HEK293 (cell line): ENCODE data around the gene CDK17.

Experiments
- CTCF ChIA-PET: fragments of 350-600 bp; formaldehyde crosslinking; extraction: SDS; loops from one replicate; lab custom pipeline; 2021; ENCODE audit warnings: antibody characterized with exemption; lab: Yijun Ruan, JAX
- POLR2A ChIA-PET: fragments of 300-600 bp; formaldehyde crosslinking; extraction: SDS; loops from one replicate; lab custom pipeline; 2020; ENCODE audit warnings: antibody characterized with exemption, inconsistent platforms; lab: Yijun Ruan, JAX
- H3K27ac ChIP-seq: fragments of 200-500 bp; sonication (Bioruptor generic); 2 replicates; pipeline ENCODE4 v1.5.1; 2014; ENCODE audit warnings: low read depth, low read length, control low read depth, inconsistent platforms; ENCODE audit errors: extremely low read depth
- H3K36me3 ChIP-seq, 2 experiments: fragments of 200-500 bp in 1 of 2; sonication (Bioruptor generic) in 1 of 2; 1 replicate in 1 of 2; 2 replicates in 1 of 2; pipeline ENCODE4 v1.5.1; 2014 to 2017; ENCODE audit warnings: inconsistent platforms in 2 of 2, low read length in 2 of 2; ENCODE audit not compliant: control insufficient read depth in 2 of 2, insufficient read depth in 1 of 2
- H3K4me1 ChIP-seq: fragments of 200-500 bp; sonication (Bioruptor generic); 2 replicates; pipeline ENCODE4 v1.5.1; 2014; ENCODE audit warnings: mild to moderate bottlenecking, low read length, inconsistent platforms; ENCODE audit not compliant: control insufficient read depth, insufficient read depth
- H3K4me3 ChIP-seq: 2 replicates; pipeline ENCODE4 v1.5.1; 2011; ENCODE audit warnings: low read depth, mild to moderate bottlenecking, control low read depth, low read length, moderate library complexity
- H3K9me3 ChIP-seq: fragments of 200-500 bp; sonication (Bioruptor generic); 2 replicates; pipeline ENCODE4 v1.5.1; 2014; ENCODE audit warnings: low read depth, low read length, inconsistent platforms; ENCODE audit not compliant: control insufficient read depth, insufficient read depth
- BCL11A ChIP-seq: fragments of 450-650 bp; formaldehyde crosslinking; IDR thresholded peaks from 2 replicates; pipeline ENCODE4 v1.5.1; 2016; ENCODE audit warnings: low read depth, missing biosample characterization, missing genetic modification characterization
- GLIS1 ChIP-seq: fragments of 450-650 bp; formaldehyde crosslinking; IDR thresholded peaks from 2 replicates; pipeline ENCODE4 v1.5.1; 2016; ENCODE audit warnings: missing biosample characterization, missing genetic modification characterization
- OSR2 ChIP-seq: fragments of 450-650 bp; formaldehyde crosslinking; IDR thresholded peaks from 2 replicates; pipeline ENCODE4 v1.5.1; 2016; ENCODE audit warnings: missing biosample characterization, missing genetic modification characterization
- SALL2 ChIP-seq: fragments of 450-650 bp; formaldehyde crosslinking; IDR thresholded peaks from 2 replicates; pipeline ENCODE4 v1.5.0; 2017; ENCODE audit warnings: missing biosample characterization, mild to moderate bottlenecking, missing genetic modification characterization, borderline replicate concordance
- SP2 ChIP-seq: fragments of 450-650 bp; formaldehyde crosslinking; IDR thresholded peaks from 2 replicates; pipeline ENCODE4 v1.5.1; 2016; ENCODE audit warnings: missing biosample characterization, missing genetic modification characterization
- SP3 ChIP-seq: fragments of 450-650 bp; formaldehyde crosslinking; IDR thresholded peaks from 2 replicates; pipeline ENCODE4 v1.5.1; 2016; ENCODE audit warnings: missing biosample characterization, missing genetic modification characterization
- ZFHX2 ChIP-seq: fragments of 450-650 bp; formaldehyde crosslinking; conservative IDR thresholded peaks from 2 replicates; pipeline ENCODE4 v1.5.1; 2016; ENCODE audit warnings: missing biosample characterization, missing genetic modification characterization
- ZNF2 ChIP-seq: fragments of 450-650 bp; formaldehyde crosslinking; IDR thresholded peaks from 2 replicates; pipeline ENCODE4 v1.5.1; 2016; ENCODE audit warnings: missing biosample characterization, missing genetic modification characterization
- ZNF23 ChIP-seq: fragments of 450-650 bp; formaldehyde crosslinking; IDR thresholded peaks from 2 replicates; pipeline ENCODE4 v1.5.1; 2016; ENCODE audit warnings: missing biosample characterization, missing genetic modification characterization, borderline replicate concordance
- ZNF266 ChIP-seq: fragments of 450-650 bp; formaldehyde crosslinking; IDR thresholded peaks from 2 replicates; pipeline ENCODE4 v1.5.1; 2016; ENCODE audit warnings: missing biosample characterization, missing genetic modification characterization, low read depth
- ZNF274 ChIP-seq, 2 experiments: fragments of 200-500 bp in 1 of 2; fragments of 450-650 bp in 1 of 2; sonication (Bioruptor generic) in 1 of 2; formaldehyde crosslinking in 1 of 2; IDR thresholded peaks; 2 replicates each; pipeline versions ENCODE4 v1.5.1 to v1.6.1; 2014 to 2016; ENCODE audit warnings: borderline replicate concordance in 1 of 2, inconsistent platforms in 1 of 2, low read length in 1 of 2, missing biosample characterization in 1 of 2, missing genetic modification characterization in 1 of 2
- ZNF394 ChIP-seq: fragments of 450-650 bp; formaldehyde crosslinking; IDR thresholded peaks from 2 replicates; pipeline ENCODE4 v1.5.1; 2016; ENCODE audit warnings: missing biosample characterization, missing genetic modification characterization, mild to moderate bottlenecking, moderate library complexity, borderline replicate concordance
- ZNF600 ChIP-seq: fragments of 450-650 bp; formaldehyde crosslinking; IDR thresholded peaks from 2 replicates; pipeline ENCODE4 v1.5.1; 2016; ENCODE audit warnings: missing biosample characterization, missing genetic modification characterization
- ZNF707 ChIP-seq: fragments of 450-650 bp; formaldehyde crosslinking; IDR thresholded peaks from 2 replicates; pipeline ENCODE4 v1.5.1; 2016; ENCODE audit warnings: missing biosample characterization, missing genetic modification characterization
- ZNF776 ChIP-seq: fragments of 450-650 bp; formaldehyde crosslinking; IDR thresholded peaks from 2 replicates; pipeline ENCODE4 v1.5.0; 2017; ENCODE audit warnings: missing biosample characterization, missing genetic modification characterization, borderline replicate concordance
- ZSCAN16 ChIP-seq: fragments of 450-650 bp; formaldehyde crosslinking; IDR thresholded peaks from 2 replicates; pipeline ENCODE4 v1.5.1; 2016; ENCODE audit warnings: missing biosample characterization, missing genetic modification characterization
- TF ChIP-seq, protein P1 (sequence below): fragments of 450-650 bp; formaldehyde crosslinking; IDR thresholded peaks from 2 replicates; pipeline ENCODE4 v1.5.1; 2017; ENCODE audit warnings: missing biosample characterization, missing genetic modification characterization
- TF ChIP-seq, protein P2 (sequence below): fragments of 450-650 bp; formaldehyde crosslinking; IDR thresholded peaks from 2 replicates; pipeline ENCODE4 v1.5.1; 2017; ENCODE audit warnings: missing biosample characterization, missing genetic modification characterization
- TF ChIP-seq, protein P3 (sequence below): fragments of 450-650 bp; formaldehyde crosslinking; IDR thresholded peaks from 2 replicates; pipeline ENCODE4 v1.5.1; 2016; ENCODE audit warnings: missing biosample characterization, missing genetic modification characterization
- TF ChIP-seq, protein P4 (sequence below): fragments of 450-650 bp; formaldehyde crosslinking; IDR thresholded peaks from 2 replicates; pipeline ENCODE4 v1.5.1; 2017; ENCODE audit warnings: missing biosample characterization, missing genetic modification characterization
- TF ChIP-seq, protein P5 (sequence below): fragments of 450-650 bp; formaldehyde crosslinking; IDR thresholded peaks from 2 replicates; pipeline ENCODE4 v1.5.1; 2017; ENCODE audit warnings: missing biosample characterization, missing genetic modification characterization
- TF ChIP-seq, protein P6 (sequence below): fragments of 450-650 bp; formaldehyde crosslinking; IDR thresholded peaks from 2 replicates; pipeline ENCODE4 v1.5.1; 2017; ENCODE audit warnings: missing biosample characterization, mild to moderate bottlenecking, missing genetic modification characterization, moderate library complexity

CDK17 gene

DNA sequence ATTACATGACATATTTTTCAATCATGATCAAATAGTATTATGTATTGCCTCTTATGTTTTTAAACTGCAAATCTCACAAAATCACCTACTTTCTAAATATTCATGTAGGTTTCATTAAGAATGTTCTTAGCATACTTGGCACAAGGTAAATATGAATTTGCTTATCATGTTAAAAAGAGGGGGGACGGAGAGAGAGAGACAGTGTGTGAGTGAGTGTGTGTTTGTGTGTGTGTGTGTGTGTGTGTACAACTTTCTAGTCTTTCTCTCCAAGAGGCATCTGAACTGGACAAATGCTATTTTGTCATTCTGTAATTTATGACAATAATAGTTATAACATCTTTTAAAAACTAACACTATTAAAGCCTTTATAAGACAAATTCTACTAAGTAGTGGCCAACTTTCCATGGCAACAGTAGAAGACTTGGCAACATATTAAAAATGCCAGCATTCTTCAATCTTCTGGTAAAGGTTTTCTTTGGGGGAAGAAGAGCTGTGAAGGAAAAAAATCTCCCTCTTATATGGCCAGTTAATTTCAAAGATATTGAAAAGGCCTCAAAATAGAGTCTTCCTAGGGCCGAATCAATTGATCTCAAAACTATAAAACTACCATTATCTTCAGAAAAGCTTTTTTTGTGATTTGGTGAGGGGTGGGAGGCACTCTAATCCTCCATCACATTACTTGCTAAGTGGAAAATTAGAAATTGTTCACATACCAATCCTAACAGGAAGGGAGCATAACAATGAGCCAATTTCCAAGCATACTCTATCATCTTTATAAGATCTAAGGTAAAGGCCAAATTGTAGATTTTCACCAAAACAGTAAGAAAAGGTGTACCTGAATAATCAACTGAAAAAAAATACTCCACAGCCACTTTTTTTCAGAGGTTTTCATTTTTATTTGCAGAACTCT, 28.2 kb downstream of the CDK17 start:
- CTCF ChIA-PET = no interaction called here
- TF ChIP-seq, protein P1, sequence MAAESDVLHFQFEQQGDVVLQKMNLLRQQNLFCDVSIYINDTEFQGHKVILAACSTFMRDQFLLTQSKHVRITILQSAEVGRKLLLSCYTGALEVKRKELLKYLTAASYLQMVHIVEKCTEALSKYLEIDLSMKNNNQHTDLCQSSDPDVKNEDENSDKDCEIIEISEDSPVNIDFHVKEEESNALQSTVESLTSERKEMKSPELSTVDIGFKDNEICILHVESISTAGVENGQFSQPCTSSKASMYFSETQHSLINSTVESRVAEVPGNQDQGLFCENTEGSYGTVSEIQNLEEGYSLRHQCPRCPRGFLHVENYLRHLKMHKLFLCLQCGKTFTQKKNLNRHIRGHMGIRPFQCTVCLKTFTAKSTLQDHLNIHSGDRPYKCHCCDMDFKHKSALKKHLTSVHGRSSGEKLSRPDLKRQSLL (tag by site-specific recombination) = peak; percentile 71; the same call in 1 of the 2 replicates
- TF ChIP-seq, protein P2, sequence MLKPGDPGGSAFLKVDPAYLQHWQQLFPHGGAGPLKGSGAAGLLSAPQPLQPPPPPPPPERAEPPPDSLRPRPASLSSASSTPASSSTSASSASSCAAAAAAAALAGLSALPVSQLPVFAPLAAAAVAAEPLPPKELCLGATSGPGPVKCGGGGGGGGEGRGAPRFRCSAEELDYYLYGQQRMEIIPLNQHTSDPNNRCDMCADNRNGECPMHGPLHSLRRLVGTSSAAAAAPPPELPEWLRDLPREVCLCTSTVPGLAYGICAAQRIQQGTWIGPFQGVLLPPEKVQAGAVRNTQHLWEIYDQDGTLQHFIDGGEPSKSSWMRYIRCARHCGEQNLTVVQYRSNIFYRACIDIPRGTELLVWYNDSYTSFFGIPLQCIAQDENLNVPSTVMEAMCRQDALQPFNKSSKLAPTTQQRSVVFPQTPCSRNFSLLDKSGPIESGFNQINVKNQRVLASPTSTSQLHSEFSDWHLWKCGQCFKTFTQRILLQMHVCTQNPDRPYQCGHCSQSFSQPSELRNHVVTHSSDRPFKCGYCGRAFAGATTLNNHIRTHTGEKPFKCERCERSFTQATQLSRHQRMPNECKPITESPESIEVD (tag by site-specific recombination) = peak; percentile 61
- TF ChIP-seq, protein P3, sequence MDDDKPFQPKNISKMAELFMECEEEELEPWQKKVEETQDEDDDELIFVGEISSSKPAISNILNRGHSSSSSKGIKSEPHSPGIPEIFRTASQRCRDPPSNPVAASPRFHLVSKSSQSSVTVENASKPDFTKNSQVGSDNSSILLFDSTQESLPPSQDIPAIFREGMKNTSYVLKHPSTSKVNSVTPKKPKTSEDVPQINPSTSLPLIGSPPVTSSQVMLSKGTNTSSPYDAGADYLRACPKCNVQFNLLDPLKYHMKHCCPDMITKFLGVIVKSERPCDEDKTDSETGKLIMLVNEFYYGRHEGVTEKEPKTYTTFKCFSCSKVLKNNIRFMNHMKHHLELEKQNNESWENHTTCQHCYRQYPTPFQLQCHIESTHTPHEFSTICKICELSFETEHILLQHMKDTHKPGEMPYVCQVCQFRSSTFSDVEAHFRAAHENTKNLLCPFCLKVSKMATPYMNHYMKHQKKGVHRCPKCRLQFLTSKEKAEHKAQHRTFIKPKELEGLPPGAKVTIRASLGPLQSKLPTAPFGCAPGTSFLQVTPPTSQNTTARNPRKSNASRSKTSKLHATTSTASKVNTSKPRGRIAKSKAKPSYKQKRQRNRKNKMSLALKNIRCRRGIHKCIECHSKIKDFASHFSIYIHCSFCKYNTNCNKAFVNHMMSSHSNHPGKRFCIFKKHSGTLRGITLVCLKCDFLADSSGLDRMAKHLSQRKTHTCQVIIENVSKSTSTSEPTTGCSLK (tag by site-specific recombination) = no peak
- no peak for TF ChIP-seq ZNF266
- TF ChIP-seq ZSCAN16 (tag by site-specific recombination) = no peak
- TF ChIP-seq, protein P4, sequence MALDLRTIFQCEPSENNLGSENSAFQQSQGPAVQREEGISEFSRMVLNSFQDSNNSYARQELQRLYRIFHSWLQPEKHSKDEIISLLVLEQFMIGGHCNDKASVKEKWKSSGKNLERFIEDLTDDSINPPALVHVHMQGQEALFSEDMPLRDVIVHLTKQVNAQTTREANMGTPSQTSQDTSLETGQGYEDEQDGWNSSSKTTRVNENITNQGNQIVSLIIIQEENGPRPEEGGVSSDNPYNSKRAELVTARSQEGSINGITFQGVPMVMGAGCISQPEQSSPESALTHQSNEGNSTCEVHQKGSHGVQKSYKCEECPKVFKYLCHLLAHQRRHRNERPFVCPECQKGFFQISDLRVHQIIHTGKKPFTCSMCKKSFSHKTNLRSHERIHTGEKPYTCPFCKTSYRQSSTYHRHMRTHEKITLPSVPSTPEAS = 0 out of 2 replicates have a peak, but pooled peaks have one; percentile 20
- TF ChIP-seq ZNF23 = no peak
- no peak for TF ChIP-seq SP2 (tag by site-specific recombination)
- TF ChIP-seq, protein P5, sequence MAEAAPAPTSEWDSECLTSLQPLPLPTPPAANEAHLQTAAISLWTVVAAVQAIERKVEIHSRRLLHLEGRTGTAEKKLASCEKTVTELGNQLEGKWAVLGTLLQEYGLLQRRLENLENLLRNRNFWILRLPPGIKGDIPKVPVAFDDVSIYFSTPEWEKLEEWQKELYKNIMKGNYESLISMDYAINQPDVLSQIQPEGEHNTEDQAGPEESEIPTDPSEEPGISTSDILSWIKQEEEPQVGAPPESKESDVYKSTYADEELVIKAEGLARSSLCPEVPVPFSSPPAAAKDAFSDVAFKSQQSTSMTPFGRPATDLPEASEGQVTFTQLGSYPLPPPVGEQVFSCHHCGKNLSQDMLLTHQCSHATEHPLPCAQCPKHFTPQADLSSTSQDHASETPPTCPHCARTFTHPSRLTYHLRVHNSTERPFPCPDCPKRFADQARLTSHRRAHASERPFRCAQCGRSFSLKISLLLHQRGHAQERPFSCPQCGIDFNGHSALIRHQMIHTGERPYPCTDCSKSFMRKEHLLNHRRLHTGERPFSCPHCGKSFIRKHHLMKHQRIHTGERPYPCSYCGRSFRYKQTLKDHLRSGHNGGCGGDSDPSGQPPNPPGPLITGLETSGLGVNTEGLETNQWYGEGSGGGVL (tag by site-specific recombination) = peak; percentile 67
- no peak for TF ChIP-seq ZNF2 (tag by site-specific recombination)
- no peak for TF ChIP-seq SALL2 (tag by site-specific recombination)
- no peak for TF ChIP-seq BCL11A (tag by site-specific recombination)
- no peak overlapping the region for H3K27ac ChIP-seq
- no peaks in the 10 kb centered on the region for H3K36me3 ChIP-seq
- POLR2A ChIA-PET = no interaction called here
- no peak overlapping the region for H3K4me3 ChIP-seq
- no peaks in the 10 kb centered on the region for H3K9me3 ChIP-seq
- peaks cover 29% of the 10 kb centered on the region for H3K4me1 ChIP-seq

DNA sequence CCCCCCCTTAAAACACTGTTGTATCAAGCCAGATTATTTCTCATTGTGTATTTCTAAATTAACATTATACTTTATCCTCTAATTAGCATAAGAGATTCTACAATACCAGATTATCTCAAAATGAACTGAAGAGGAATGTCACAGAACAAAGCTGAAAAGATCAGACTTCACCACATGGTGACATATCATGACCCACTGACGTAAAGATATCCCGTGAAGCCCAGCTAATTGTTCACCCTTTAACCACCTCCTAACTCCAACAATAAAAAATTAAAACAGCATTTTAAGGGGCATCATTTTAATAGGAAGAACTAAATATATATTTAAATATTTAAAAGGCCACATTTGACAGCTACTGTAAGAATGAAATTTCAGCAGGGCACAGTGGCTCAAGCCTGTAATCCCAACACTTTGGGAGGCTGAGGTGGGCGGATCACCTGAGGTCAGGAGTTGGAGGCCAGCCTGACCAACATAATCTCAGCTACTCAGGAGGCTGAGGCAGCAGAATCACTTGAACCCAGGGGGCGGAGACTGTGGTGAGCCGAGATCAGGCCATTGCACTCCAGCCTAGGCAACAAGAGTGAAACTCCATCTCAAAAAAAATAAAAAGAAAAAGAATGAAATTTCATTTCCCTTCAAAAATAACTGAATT, 29.0 kb downstream of the CDK17 start:
- peaks cover 35% of the 10 kb centered on the region for H3K4me1 ChIP-seq
- no peaks in the 10 kb centered on the region for H3K36me3 ChIP-seq
- no peak overlapping the region for H3K27ac ChIP-seq
- H3K9me3 ChIP-seq = no peaks in the 10 kb centered on the region
- ChIA-PET POLR2A (interaction anchor here (1.0 to 1.1 kb wide), 2 partner anchors 28 to 29 kb away, joined by 3 to 4 read pairs; partner anchors contain the start of gene CDK17), CTCF (interaction anchor here (0.6 to 1.0 kb wide), 4 partner anchors 11 to 1116 kb away, joined by 3 to 4 read pairs (median 4); no protein-coding TSS in a partner anchor)
- H3K4me3 ChIP-seq = no peak overlapping the region
- no peak for TF ChIP-seq ZNF776 (tag by site-specific recombination)
- no peak for TF ChIP-seq ZNF274 (IDR thresholded peaks at IDR 0.05; ENCODE audit: low read length)
- TF ChIP-seq ZNF274 (tag by site-specific recombination; IDR thresholded peaks at IDR 0.05; ENCODE audit: borderline replicate concordance) = no peak
- peak; percentile 27; the same call in 1 of the 2 replicates for TF ChIP-seq SP3 (tag by site-specific recombination)
- TF ChIP-seq, protein P6, sequence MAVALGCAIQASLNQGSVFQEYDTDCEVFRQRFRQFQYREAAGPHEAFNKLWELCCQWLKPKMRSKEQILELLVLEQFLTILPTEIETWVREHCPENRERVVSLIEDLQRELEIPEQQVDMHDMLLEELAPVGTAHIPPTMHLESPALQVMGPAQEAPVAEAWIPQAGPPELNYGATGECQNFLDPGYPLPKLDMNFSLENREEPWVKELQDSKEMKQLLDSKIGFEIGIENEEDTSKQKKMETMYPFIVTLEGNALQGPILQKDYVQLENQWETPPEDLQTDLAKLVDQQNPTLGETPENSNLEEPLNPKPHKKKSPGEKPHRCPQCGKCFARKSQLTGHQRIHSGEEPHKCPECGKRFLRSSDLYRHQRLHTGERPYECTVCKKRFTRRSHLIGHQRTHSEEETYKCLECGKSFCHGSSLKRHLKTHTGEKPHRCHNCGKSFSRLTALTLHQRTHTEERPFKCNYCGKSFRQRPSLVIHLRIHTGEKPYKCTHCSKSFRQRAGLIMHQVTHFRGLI (tag by site-specific recombination) = peak; percentile 56; the same call in 1 of the 2 replicates
- TF ChIP-seq OSR2 (tag by site-specific recombination) = peak; percentile 76
- no peak for TF ChIP-seq ZNF707 (tag by site-specific recombination)
- peak; percentile 49 for TF ChIP-seq ZFHX2
- TF ChIP-seq ZNF600 (tag by site-specific recombination) = peak; percentile 46; the same call in 1 of the 2 replicates
- TF ChIP-seq ZNF394 (tag by site-specific recombination) = peak; percentile 83
- peak; percentile 29; the same call in 1 of the 2 replicates for TF ChIP-seq GLIS1 (tag by site-specific recombination)
